GM12878 (cell line): ENCODE results near the gene ANKRD13D. TPM values are rescaled to one million over a fixed set of nuclear protein-coding genes. Genes with fewer than 3 reads are reported as not detected.

Source experiments
- ATAC-seq: fragments of 200-7000 bp; cut with Tn5 transposase; 3 replicates; pipeline ENCODE4 v1.9.1; 2020; ENCODE audit warnings: mild to moderate bottlenecking, moderate library complexity
- BruUV-seq: library from RNA; stranded (reverse); fragments of 400-500 nt; replicated peaks from 2 replicates; lab custom pipeline; 2021; lab: Mats Ljungman, UMichigan
- CTCF ChIA-PET: fragments of 300-600 bp; sonication (Branson Sonifier 250); formaldehyde crosslinking; extraction: SDS; loops from one replicate; lab custom pipeline; 2021; ENCODE audit warnings: inconsistent platforms; lab: Yijun Ruan, JAX
- POLR2A ChIA-PET: fragments of 350-600 bp; formaldehyde crosslinking; extraction: SDS; loops from one replicate; lab custom pipeline; 2021; ENCODE audit warnings: inconsistent platforms; lab: Charles Lee
- RAD21 ChIA-PET: fragments of 300-600 bp; sonication (Branson Sonifier 250); formaldehyde crosslinking; loops from one replicate; lab custom pipeline; 2023; ENCODE audit warnings: antibody characterized with exemption; ENCODE audit not compliant: unreplicated experiment; lab: Charles Lee
- SMC1A ChIA-PET: fragments of 300-600 bp; sonication (Branson Sonifier 250); formaldehyde crosslinking; loops from one replicate; lab custom pipeline; 2023; ENCODE audit not compliant: unreplicated experiment, uncharacterized antibody; lab: Charles Lee
- DNase-seq: peaks from one replicate; pipeline ENCODE4 v3.0.0-alpha.2; 2011; ENCODE audit warnings: low read depth, low spot score
- FAIRE-seq: peaks from 3 replicates; lab custom pipeline; 2011; peaks lifted over from hg19 to GRCh38; lab: Jason Lieb, UNC
- H2AFZ ChIP-seq: 2 replicates; pipeline ENCODE4 v1.6.0; 2011; ENCODE audit warnings: low read depth, low read length, control low read depth; ENCODE audit not compliant: control insufficient read depth
- H3K27ac ChIP-seq: 2 replicates; pipeline ENCODE4 v1.5.1; 2011; ENCODE audit warnings: control low read depth; ENCODE audit not compliant: control insufficient read depth, insufficient read depth
- H3K27me3 ChIP-seq, 2 experiments: replicated peaks in 1 of 2; 2 replicates each; pipeline versions ENCODE4 v1.6.0 to v1.6.1; 2011; ENCODE audit warnings: low read length in 1 of 2; ENCODE audit not compliant: control insufficient read depth in 2 of 2, insufficient read depth in 2 of 2
- H3K36me3 ChIP-seq, 2 experiments: 2 replicates each; pipeline ENCODE4 v1.5.1; 2011; ENCODE audit warnings: low read length in 1 of 2; ENCODE audit not compliant: control insufficient read depth in 2 of 2, insufficient read depth in 2 of 2
- H3K4me1 ChIP-seq: 2 replicates; pipeline ENCODE4 v1.6.1; 2011; ENCODE audit warnings: mild to moderate bottlenecking, low read length, moderate library complexity, mixed read lengths; ENCODE audit not compliant: control insufficient read depth, insufficient read depth
- H3K4me2 ChIP-seq: 2 replicates; pipeline ENCODE4 v1.6.0; 2011; ENCODE audit warnings: control low read depth; ENCODE audit not compliant: control insufficient read depth, insufficient read depth
- H3K4me3 ChIP-seq: fragments of 200-600 bp; sonication (generic); 2 replicates; pipeline ENCODE4 v1.5.1; 2016
- H3K79me2 ChIP-seq: 2 replicates; pipeline ENCODE4 v1.6.0; 2011; ENCODE audit warnings: low read length; ENCODE audit not compliant: control insufficient read depth, insufficient read depth
- H3K9ac ChIP-seq: 2 replicates; pipeline ENCODE4 v1.8.0; 2011; ENCODE audit warnings: low read length, control low read depth, mixed read lengths; ENCODE audit not compliant: control insufficient read depth, insufficient read depth
- H3K9me3 ChIP-seq: replicated peaks from 3 replicates; pipeline ENCODE4 v1.5.1; 2011; ENCODE audit warnings: mild to moderate bottlenecking, low read length; ENCODE audit not compliant: control insufficient read depth, insufficient read depth
- H4K20me1 ChIP-seq: 2 replicates; pipeline ENCODE4 v1.6.0; 2011; ENCODE audit not compliant: control insufficient read depth, insufficient read depth
- CEBPB ChIP-seq, 2 experiments: fragments of 150-350 bp in 1 of 2; IDR thresholded peaks; 2 replicates each; pipeline ENCODE4 v1.6.1; 2012 to 2014; ENCODE audit warnings: low read depth in 2 of 2, low read length in 2 of 2, borderline replicate concordance in 1 of 2, inconsistent platforms in 1 of 2
- CREM ChIP-seq: IDR thresholded peaks from 2 replicates; pipeline ENCODE4 v1.6.1; 2014; ENCODE audit warnings: antibody characterized with exemption, low read depth
- DPF2 ChIP-seq: fragments of 450-650 bp; IDR thresholded peaks from 2 replicates; pipeline ENCODE4 v1.6.1; 2017; ENCODE audit warnings: mild to moderate bottlenecking
- ELK1 ChIP-seq: IDR thresholded peaks from 2 replicates; pipeline ENCODE4 v1.6.1; 2012; ENCODE audit warnings: low read depth, low read length, improper control_type of control experiment
- EZH2 ChIP-seq: IDR thresholded peaks from 2 replicates; pipeline ENCODE4 v1.6.1; 2012; ENCODE audit warnings: low read depth, mild to moderate bottlenecking, control low read depth, inconsistent platforms, low read length, borderline replicate concordance; ENCODE audit not compliant: control insufficient read depth
- HCFC1 ChIP-seq: fragments of 150-350 bp; IDR thresholded peaks from 2 replicates; pipeline ENCODE4 v1.6.1; 2014; ENCODE audit warnings: low read length
- HDAC2 ChIP-seq: fragments of 200-600 bp; sonication (generic); IDR thresholded peaks from 2 replicates; pipeline ENCODE4 v1.6.1; 2017
- HSF1 ChIP-seq: fragments of 150-350 bp; IDR thresholded peaks from 2 replicates; pipeline ENCODE4 v1.6.1; 2014; ENCODE audit warnings: mild to moderate bottlenecking, low read depth, low read length
- MTA3 ChIP-seq: IDR thresholded peaks from 2 replicates; pipeline ENCODE4 v1.6.1; 2012; ENCODE audit warnings: low read length, inconsistent platforms, borderline replicate concordance
- PBX3 ChIP-seq: IDR thresholded peaks from 2 replicates; pipeline ENCODE4 v1.6.1; 2011; ENCODE audit warnings: mild to moderate bottlenecking, low read depth, low read length, moderate library complexity; ENCODE audit not compliant: insufficient replicate concordance
- SMC3 ChIP-seq: IDR thresholded peaks from 2 replicates; pipeline ENCODE4 v1.6.1; 2011; ENCODE audit warnings: low read length, improper control_type of control experiment, borderline replicate concordance
- SREBF1 ChIP-seq: IDR thresholded peaks from 2 replicates; pipeline ENCODE4 v1.6.1; 2012; ENCODE audit warnings: mild to moderate bottlenecking, low read length
- TAF1 ChIP-seq: IDR thresholded peaks from 2 replicates; pipeline ENCODE4 v1.6.1; 2011; ENCODE audit warnings: mild to moderate bottlenecking, low read depth, low read length, borderline replicate concordance
- WRNIP1 ChIP-seq: IDR thresholded peaks from 2 replicates; pipeline ENCODE4 v1.6.1; 2011; ENCODE audit warnings: low read depth, low read length, improper control_type of control experiment, borderline replicate concordance
- ZBTB33 ChIP-seq: fragments of 450-650 bp; IDR thresholded peaks from 2 replicates; pipeline ENCODE4 v1.6.1; 2017; ENCODE audit warnings: mild to moderate bottlenecking
- ZNF24 ChIP-seq: fragments of 450-650 bp; IDR thresholded peaks from 2 replicates; pipeline ENCODE4 v1.6.1; 2017; ENCODE audit warnings: antibody characterized with exemption, mild to moderate bottlenecking
- ZNF274 ChIP-seq: IDR thresholded peaks from one replicate; pipeline ENCODE4 v1.8.0; 2011; ENCODE audit not compliant: insufficient read length, insufficient read depth
- WGBS: methylation state at CpG from one replicate; pipeline ENCODE4 v1.1.6; 2016; ENCODE audit warnings: low lambda C conversion rate; ENCODE audit not compliant: insufficient replicate concordance, insufficient coverage; ENCODE audit errors: missing lambda C conversion rate; 5-methylcytosine and 5-hydroxymethylcytosine counted together
- in situ Hi-C: fragments of 300-500 bp; cut with MboI; formaldehyde crosslinking; loops from 9 replicates; pipeline ENCODE4 v1.14.3; 2018; ENCODE audit warnings: mixed read lengths
- intact Hi-C: fragments of 100-400 bp; cut with micrococcal nuclease; formaldehyde crosslinking; loops from one replicate; pipeline ENCODE4 v1.14.2; 2022; ENCODE audit not compliant: unreplicated experiment
- polyA plus RNA-seq, 11 experiments: library from polyadenylated mRNA; depleted of rRNA in 4 of 11; unstranded in 6 of 11; stranded (reverse) in 5 of 11; fragments of >200 nt; fragmentation: Nextera tagmentation in 4 of 11; fragmentation: Illumina TruSeq in 1 of 11; extraction: Ambion mirVana in 4 of 11; extraction: Trizol in 1 of 11; gene quantifications; 1 replicate in 1 of 11; 2 replicates in 10 of 11; pipeline versions ENCODE4 v1.2.1 to v1.2.3, GENCODE V29; 2011 to 2016; ENCODE audit warnings: inconsistent platforms in 2 of 11, missing spikeins in 2 of 11, low read depth in 1 of 11
- total RNA-seq, 4 experiments: library from RNA; depleted of rRNA in 3 of 4; stranded (reverse); fragments of >200 nt in 3 of 4; fragmentation: Illumina TruSeq in 1 of 4; extraction: Trizol in 1 of 4; gene quantifications; 2 replicates each; pipeline versions ENCODE4 v1.2.1 to v1.2.3, GENCODE V29; 2013 to 2021

Gene ANKRD13D
- total and polyA plus RNA-seq, 10 of the 15 experiments (the other 5 are each of a cell fraction or from before 2014, with no cell fraction given), result 2.0 to 56.2 (median 21.4) TPM

- no peak for ATAC-seq
- 89% methylated on average over 15 of the region's 15 CpGs for WGBS
- TF ChIP-seq MTA3, result no peak
- TF ChIP-seq ZNF274, result no peak
- no peak for TF ChIP-seq ZBTB33
- TF ChIP-seq SREBF1, result no peak
- TF ChIP-seq HSF1, result no peak
- TF ChIP-seq SMC3, result no peak
- TF ChIP-seq HDAC2, result no peak
- no peak for TF ChIP-seq EZH2
- no peak for TF ChIP-seq ZNF24
- TF ChIP-seq CREM, result no peak
- no peak for TF ChIP-seq WRNIP1
- no peak for TF ChIP-seq CEBPB (IDR thresholded peaks at IDR 0.05; ENCODE audit: borderline replicate concordance in 1 of 2, low read depth in 2 of 2, low read length in 2 of 2)
- no peak for TF ChIP-seq ELK1
- TF ChIP-seq HCFC1, result no peak
- no peak for TF ChIP-seq PBX3
- TF ChIP-seq TAF1, result no peak
- no peak for TF ChIP-seq DPF2
Observed at GRCh38 chr11:67311556-67312082, 22.5 kb downstream of the ANKRD13D start.

More at GRCh38 chr11:67311556-67312082, 22.5 kb downstream of the ANKRD13D start:
- Histone ChIP-seq H2AFZ (no peak overlapping the region), H3K4me2 (no peak overlapping the region), H3K79me2 (no peaks in the 10 kb centered on the region), H3K9me3 (no peaks in the 10 kb centered on the region), H3K27ac (no peak overlapping the region), H3K36me3 (no peaks in the 10 kb centered on the region), H3K9ac (no peak overlapping the region), H4K20me1 (no peaks in the 10 kb centered on the region), H3K4me3 (no peak overlapping the region), H3K27me3 (no peaks in the 10 kb centered on the region), H3K4me1 (no peaks in the 10 kb centered on the region)
- intact Hi-C loops, result no loop called here
- no peak for FAIRE-seq
- ChIA-PET SMC1A (no interaction called here), CTCF (interaction anchor here (1.3 kb wide), 1 partner anchor 19 kb away, joined by 3 read pairs; no protein-coding TSS in a partner anchor), POLR2A (interaction anchor here (0.5 to 1.1 kb wide), 2 partner anchors 23 to 1022 kb away, joined by 3 to 4 read pairs; partner anchors contain the start of gene YIF1A), RAD21 (interaction anchor here (1.7 kb wide), 1 partner anchor 49 kb away, joined by 4 read pairs; no protein-coding TSS in a partner anchor)
- DNase-seq, result no peak
- BruUV-seq, result no TSS peak
- in situ Hi-C loops, result no loop called here
